Stimulated activated CD8-positive, alpha-beta memory T cell treated with anti-CD3 and anti-CD28 coated beads, Interleukin-7, amount 100 ng/mL, for 4 hours (primary cell): Measurements from ENCODE around the gene DAPP1.
"Not testable (repeated sequence)": the region's sequence is repeated elsewhere in the genome, so short reads cannot be mapped to it uniquely, and the experiment has no call there.

Experiments used
- DNase-seq, 2 donors: peaks; one replicate each; pipeline ENCODE4 v3.0.0-alpha.2; 2020; ENCODE audit warnings: low read depth in 2 of 2

The DAPP1 gene

DNA sequence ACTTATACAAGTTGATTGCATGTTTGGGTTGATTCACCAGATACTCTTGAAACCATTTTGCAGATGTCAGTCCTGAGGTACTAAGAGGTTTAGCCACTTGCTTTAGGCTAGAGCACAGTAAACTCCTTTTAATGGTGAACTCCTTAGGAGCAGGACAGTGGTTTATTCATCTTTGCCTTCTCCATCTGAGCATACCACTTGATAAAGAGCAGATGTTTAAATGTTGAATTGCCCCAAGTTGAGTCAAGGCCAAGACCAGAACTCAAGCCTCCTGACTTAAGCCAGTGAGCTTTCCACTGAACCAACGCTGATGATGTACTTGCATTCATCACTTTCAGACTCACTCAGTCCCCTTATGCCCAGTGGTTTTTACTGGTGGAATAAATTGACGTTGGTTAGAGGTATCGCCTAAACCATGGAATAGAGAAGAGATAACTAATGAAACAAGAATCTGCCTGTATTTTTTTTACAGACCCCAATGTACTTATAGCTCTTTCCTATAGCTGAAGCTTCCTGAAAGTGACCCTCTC lies 7.5 kb downstream of the DAPP1 start:
- DNase-seq, result no peak

DNA sequence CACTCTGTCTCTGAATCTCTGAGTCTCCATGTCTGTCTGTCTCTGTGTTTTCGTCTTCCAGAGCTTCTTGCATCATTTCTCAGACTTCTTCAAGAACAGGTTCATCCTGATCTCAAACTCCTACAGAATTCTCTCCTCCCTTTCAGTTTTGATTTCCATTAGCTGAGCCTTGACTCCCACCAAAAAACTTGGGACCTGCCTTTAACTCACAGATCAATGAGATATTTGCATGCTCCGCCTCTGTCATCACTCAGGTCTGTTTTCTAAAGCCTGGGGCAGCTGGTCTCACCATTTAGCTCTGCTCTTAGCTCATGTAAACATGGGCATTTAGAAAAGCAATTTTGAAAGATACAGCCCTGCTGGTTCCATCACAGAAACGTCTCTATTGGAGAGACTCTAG lies 8.6 kb downstream of the DAPP1 start:
- DNase-seq, result no peak

DNA sequence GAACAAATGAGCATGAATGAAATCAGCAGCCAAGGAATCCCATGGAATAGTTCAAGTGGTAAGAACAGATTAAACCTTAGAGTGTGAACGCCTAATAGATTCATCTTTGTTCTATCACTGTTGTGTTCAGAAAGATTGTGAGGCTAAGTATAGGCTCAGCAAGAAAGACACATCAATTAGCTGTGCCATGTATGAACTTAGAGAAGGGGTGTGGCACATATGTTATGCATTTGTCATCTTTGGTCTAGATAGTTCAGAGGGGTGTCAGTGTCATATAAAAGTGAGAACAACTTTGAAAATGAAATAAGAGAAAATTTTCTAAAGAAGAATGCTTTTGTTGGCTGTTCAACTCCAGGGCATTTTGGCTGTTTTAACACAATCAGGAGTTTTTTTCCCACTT lies 9.4 kb downstream of the DAPP1 start:
- no peak for DNase-seq

DNA sequence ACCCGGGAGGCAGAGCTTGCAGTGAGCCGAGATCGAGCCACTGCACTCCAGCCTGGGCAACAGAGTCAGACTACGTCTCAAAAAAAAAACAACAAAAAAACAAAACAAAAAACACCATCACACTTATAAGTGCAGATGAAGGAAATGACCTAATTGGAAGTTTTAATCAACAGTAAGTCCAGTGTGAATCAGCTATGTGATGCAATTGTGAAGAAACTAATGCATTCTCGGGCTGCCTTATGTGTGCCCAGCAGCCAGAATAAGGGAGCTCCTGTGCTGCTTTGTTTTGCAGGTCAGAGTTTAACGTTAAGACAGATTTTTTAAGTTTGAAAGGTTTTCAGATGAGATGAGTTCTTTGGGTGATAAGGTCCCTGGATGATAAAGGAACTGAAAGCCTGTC lies 10.8 kb downstream of the DAPP1 start:
- DNase-seq, result no peak

DNA sequence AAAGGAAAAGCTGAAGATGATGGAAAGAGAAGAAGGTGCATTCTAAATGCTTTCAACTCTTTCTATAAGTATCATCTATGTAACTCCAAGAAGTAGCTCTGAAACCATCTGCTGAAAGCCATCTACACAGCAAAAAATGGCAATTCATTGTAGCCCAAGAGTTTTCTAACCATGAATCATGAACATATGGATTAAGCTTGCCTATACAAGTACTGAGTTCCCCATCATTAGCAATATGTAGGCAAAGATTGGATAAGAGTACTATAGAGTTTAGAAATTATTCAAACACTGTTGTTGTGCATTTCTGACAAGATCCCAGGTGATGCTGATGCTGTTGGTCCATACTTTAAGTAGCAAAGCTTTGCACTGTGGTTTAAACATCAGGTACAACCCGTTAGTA lies 11.2 kb downstream of the DAPP1 start:
- DNase-seq, result no peak

DNA sequence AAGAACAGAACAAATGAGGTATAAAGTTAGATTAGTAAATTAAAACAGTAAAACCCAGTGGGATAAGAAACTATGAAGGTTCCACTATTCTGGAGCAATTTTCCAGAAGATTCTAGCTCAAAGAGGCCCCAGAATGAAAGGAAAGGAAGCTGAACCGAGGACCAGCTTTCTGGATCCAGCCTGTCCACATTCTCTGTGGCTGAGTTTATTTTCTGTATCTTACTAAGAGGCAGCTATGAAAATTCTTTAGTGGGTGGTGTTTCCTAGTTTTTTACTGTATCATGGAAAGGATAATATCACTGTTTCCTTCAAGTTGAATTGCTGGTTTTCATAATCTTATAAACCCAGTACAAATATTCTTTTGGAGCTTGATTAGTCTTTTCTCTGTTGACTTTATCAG lies 11.8 kb downstream of the DAPP1 start:
- DNase-seq, result no peak

DNA sequence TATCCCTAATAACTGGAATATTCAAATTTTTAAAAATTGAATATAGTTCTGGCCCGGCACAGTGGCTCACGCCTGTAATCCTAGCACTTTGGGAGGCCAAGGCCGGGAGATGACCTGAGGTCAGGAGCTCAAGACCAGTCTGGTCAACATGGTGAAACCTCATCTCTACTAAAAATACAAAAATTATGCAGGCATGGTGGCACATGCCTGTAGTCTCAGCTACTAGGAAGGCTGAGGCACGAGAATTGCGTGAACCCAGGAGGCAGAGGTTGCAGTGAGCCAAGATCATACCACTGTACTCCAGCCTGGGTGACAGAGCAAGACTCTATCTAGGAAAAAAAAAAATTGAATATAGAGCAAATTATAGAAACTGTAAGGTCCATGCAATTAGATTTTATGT lies 13.4 kb downstream of the DAPP1 start:
- DNase-seq, result not testable (repeated sequence)

DNA sequence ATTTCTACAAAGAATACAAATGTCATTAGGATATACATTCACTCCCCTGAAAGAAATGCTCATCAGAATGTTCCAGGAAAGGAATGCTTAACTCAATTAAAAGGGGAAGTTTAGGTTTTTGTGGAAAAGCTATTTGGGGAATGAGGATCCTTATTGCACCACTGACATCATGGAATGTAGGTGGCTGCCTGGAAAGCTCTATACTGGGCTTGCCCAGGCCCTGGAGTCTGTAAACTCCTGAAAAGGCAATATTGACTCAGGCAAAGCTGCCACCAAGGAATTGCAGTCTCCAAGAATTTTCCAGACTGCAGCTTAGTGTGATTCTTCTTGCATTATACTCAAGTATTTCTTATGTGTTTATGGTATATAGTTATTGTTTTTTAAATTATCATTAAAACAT lies 15.7 kb downstream of the DAPP1 start:
- DNase-seq, result no peak

DNA sequence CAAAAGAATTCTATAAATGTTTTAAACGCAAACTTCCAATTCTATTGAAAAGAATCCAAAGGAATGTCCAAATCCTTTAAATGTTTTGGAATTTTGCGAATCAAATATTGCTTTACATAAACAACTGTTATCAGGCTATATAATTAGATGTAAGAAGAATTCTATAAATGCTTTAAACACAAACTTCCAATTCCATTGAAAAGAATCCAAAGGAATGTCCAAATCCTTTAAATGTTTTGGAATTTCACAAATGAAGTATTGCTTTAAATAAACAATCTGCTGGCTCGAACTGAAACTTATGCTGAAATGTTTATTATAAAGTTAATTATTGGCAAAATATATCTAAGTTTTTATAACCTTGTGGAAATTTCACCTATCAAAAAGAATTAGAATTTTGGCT lies 16.1 kb downstream of the DAPP1 start:
- no peak for DNase-seq

DNA sequence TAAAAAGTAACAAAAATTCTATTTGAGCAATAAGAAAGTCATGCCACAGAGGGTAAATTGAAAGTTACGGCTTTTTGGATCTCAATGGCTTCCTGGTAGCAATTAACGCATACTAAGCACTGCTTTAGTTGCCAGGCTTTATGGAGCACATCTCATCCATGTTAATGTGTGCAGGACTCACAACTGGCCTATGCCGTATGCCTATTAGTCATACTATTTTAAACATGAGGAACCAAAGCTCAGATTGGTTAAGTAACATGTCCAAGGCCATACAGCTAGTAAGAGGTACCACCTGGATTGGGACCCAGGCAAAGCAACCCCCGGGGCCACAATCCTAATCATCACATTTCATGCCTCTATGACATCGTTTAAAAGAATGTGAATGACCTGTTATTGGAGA lies 17.1 kb downstream of the DAPP1 start:
- DNase-seq, result no peak

DNA sequence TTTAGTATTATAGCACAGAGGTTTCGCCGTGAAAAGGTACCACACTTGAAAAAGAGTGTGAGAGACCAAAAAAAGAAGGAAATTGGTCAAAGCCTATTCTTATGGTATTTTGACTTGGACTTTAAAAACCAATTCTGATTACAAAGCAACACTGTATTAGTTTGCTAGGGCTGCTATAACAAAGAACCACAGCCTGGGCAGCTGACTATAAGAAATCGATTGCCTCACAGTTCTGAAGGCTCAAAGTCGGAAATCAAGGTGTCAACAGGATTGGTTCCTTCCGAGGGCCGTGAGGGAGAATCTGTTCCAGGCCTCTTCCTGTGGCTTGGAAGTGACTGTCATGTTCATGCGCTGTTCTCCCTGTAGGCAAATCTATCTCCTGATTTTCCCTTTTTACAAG lies 17.9 kb downstream of the DAPP1 start:
- no peak for DNase-seq

DNA sequence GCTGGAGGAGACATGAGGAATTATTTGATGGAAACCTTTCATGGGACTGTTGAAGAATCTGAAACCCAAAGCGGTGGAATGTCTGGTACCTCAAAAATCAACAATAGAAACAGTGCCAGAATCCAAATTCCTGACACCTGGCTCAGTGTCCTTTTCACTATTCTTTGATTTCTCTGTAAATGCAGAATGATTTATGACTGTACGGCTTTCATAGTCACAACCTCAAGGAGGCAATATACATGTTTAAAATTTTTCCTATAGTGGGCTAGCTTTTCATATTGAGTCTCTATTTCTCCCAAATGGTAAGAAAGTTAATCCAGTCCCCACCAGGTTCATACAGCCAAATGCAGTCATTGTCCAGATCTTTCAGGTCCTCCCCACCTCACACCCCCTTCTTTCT lies 19.3 kb downstream of the DAPP1 start:
- no peak for DNase-seq

DNA sequence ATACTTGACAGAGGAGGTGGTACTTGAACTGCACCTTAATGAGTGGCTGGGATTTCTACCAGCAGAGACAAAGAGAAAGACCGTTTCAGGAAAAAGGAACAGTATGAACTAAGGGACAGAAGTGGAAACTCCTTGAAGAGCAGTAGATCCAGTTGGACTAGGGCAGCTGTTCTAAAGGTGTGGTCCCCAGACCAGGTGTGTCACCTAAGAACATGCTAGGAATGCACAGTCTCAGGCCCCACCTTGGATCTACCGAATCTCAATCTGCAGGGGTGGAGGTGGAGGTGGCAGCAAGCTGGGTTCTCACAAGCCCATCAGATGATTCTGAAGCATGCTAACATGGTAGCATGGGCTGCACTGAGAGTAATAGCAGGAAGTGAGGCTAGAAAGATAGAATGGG lies 22.3 kb downstream of the DAPP1 start:
- DNase-seq, result no peak

DNA sequence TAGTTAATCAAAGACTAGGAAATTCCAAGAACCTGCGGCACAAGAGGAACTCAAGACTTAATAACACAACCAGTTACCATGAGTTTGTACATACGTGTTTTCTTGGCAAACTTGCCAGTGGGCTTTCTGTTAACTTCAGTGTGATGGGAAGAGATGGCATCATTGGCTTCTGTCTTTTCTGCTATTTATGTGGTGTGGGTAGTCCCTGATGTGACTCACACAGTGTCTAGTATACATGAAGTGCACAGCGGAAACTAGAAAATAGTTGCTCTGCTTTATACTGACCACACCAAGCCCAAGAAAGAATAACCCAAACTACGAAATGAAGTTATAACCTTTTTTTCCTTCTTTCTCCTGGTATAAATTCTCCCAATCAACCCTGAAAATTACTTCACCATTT lies 24.5 kb downstream of the DAPP1 start:
- no peak for DNase-seq

DNA sequence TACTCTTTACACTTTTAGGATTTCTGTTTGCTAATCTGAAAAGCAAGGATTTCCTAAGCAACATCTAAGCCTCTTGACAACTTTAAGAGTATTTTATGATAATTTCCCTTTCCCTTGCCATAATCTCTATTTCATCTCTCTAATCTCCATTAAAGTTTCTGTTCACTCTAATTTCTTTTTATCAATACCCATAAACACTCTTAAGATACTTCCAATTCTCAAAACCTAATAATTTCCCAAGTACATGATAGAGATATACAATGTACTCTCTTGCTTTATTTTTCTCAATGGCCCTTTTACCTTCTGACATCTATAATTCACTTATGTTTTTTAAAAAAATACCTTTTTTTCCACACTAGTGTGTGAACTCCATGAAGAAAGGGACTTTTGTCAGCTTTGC lies 26.8 kb downstream of the DAPP1 start:
- no peak for DNase-seq

DNA sequence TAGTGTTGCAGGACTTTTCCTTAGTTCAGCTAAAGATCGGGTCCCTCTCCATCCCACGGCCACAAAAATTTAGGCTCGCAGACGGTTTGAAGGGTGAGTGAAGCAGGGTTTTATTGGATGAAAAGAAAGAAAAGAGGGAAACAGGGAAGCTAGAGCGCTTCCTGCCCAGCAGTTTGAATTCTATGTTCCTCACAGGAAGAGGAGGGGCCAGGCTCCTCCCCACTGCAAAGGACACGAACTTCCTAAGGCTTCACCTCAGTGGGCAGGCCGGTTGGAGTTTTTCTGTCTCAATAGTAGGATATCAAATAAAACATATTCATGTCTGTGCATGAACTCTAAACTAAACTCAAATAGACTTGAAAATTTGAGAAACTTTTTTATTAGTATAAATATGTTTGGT lies 27.4 kb downstream of the DAPP1 start:
- DNase-seq, result no peak

DNA sequence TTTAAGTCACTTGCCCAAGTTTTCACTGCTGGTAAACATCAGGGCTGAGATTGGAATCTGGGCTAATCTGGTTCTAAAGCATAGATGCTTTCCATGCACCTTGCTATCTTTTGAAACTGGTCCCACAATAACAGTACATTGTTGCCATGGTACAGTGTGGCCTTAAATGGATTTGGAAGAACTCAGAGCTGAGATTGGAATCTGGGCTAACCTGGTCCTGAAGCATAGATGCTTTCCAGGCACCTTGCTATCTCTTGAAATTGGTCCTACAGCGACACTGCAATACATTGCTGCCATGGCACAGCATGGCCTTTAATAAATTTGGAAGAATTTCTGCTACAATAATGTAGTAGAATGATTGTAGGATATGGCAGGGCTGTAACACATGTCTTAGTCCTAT lies 28.6 kb downstream of the DAPP1 start:
- DNase-seq, result no peak

DNA sequence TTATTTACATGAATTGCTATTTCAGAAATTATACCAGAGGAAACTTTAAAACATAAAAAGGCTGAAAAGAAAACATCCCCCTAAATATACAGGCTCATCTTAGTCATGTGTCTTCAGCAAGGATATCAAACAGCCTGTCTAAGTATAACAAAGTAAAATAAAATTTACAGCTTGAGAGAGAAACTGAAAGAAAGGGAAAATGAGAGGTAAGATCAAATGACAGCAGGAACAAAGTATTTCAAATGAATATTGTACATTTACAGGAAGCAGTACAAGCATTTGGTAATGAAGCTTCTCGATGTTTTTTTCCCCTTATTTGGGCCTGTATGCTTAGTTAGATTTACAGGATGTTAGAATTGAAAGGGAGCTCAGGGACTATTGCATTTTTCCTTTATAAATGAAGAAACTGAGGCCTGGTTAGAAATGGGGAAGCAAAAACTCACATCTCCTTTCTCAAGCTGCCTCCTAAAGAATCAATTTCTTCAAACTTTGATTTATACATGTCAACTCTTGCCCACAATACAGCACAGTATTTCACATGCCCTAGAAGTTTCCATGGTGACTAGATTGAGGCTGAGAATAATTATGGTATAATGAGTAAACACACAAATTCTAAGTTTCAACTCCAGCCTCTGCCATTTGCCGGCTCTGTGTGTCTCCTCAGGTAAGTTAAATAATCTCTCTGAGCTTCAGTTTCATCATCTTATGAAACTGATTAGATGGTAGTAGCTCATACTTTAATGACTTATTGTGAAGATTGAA lies 29.3 kb downstream of the DAPP1 start:
- no peak for DNase-seq

DNA sequence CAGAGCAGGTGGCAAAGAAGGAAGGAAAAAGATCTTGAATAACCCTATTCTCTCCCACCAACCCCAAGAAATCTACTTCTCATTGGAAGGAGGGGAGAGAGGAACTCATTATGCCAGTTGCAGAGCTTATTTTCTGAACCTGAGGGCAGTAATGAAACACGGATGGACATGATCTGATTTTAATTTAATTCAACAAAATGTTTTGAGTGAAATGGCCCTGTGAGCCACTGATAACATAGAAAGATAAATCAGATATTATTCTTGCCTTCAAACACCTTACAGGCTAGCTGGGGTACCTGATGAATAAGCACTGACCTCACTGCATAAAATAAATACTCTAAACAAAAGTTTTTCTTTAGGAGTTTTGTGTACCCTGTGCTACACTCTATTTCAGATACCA lies 30.3 kb downstream of the DAPP1 start:
- DNase-seq, result no peak

DNA sequence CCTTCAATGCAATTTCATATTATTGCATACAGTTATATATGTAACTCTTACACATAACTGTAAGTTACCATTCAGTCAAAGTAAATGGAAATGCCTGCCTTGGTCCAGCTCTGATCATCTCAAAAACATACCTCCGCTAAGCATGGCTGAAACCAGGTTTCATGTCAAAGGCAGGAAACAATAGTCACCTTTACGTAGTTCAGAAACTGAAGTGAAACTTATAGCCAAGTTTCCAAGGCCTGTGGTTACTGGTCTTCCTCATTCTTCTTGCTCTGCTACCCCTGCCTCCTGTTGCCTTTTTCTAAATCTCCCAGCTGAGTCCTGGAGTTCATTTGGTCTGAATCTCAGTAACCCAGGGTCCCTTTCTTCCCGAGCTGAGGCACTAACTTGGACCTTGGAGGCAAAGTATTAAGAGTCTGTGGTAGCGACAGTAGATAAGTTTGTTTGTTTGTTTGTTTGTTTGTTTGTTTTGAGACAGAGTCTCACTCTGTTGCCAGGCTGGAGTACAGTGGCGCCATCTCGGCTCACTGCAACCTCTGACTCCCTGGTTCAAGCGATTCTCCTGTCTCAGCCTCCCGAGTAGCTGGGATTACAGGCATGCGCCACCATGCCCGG lies 30.8 kb downstream of the DAPP1 start:
- DNase-seq, result no peak

DNA sequence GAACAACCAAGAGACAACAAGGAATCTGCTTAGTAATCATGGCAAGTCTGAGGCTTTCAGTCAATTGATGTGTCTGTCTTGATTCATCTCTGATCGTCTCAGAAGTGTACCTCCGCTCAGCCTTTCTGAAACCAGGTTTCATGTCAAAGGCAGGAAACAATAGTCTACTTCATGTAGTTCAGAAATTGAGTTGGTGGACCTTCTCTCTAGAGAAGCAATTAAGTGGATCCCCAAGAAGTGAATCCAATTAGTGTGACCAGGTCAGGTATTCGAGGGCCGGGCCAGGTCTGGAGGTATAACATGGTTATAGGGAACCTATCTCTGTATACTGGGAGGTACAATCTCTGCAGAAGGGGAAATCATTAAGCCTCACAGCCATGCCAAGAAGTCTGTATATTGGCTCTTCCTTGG lies 32.0 kb downstream of the DAPP1 start:
- DNase-seq, result no peak

DNA sequence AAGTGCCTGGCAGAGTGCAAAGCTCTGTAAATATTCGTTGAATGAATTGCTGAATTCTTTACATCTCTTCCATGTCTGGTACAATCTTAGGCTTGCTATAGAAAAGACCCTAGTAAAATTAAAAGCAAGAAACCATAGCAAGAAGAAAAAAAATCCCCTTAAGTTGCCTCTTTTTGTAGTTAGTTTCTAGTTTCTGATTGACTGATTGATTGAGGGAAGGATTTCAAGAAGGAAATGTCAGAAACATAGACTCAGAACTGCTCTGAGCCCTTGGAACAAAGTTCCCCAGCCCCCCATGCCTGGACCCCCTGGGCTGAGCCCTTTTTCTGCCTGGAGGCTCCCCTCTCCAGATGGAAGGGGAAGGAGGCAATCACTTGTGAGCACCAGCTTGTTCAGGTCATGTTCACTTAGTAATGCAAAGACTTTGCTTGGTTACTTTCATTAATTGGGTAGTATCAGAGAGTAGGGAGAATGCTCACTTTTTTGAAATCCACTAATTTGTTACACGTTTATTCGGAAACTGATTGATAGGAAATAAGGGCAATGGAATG lies 35.6 kb downstream of the DAPP1 start:
- no peak for DNase-seq

DNA sequence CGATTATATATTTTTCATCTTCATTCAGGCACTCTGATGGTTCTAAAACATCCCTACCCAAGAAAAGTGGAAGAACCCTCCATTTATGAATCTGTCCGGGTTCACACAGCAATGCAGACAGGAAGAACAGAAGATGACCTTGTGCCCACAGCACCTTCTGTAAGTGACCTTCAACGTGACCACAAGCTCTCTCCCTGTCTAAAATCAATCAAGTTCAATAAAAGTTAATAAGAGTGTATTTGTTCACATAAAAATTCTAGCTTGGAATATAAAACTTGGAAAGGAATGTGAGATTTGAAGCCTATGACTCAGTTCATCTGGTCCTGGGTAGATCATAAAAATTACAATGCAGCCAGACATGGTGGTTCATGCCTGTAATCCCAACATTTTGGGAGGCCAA lies 36.6 kb downstream of the DAPP1 start:
- no peak for DNase-seq
